IgD-negative memory B cell (primary cell): ENCODE results near the gene PHOX2A. TPM values are rescaled to one million over a fixed set of nuclear protein-coding genes. Genes with fewer than 3 reads are reported as not detected.

Experiments used
- H3K27ac Mint-ChIP-seq, 3 donors: one replicate each; pipeline ENCODE4 v1.8.0; 2020 to 2022; ENCODE audit warnings: mild to moderate bottlenecking in 3 of 3, mixed read lengths in 3 of 3, moderate library complexity in 1 of 3
- H3K27me3 Mint-ChIP-seq: one replicate; pipeline ENCODE4 v1.8.0; 2021; ENCODE audit warnings: mixed read lengths
- H3K36me3 Mint-ChIP-seq: one replicate; pipeline ENCODE4 v1.8.0; 2020; ENCODE audit warnings: mild to moderate bottlenecking, mixed read lengths
- H3K4me1 Mint-ChIP-seq, 3 donors: one replicate each; pipeline ENCODE4 v1.8.0; 2020 to 2022; ENCODE audit warnings: mixed read lengths in 3 of 3, mild to moderate bottlenecking in 1 of 3
- H3K4me3 Mint-ChIP-seq, 4 donors: one replicate each; pipeline ENCODE4 v1.8.0; 2020 to 2022; ENCODE audit warnings: mild to moderate bottlenecking in 4 of 4, mixed read lengths in 4 of 4, moderate library complexity in 3 of 4
- H3K9me3 Mint-ChIP-seq, 3 donors: one replicate each; pipeline ENCODE4 v1.8.0; 2020 to 2021; ENCODE audit warnings: mixed read lengths in 3 of 3, mild to moderate bottlenecking in 1 of 3
- polyA plus RNA-seq: library from polyadenylated mRNA; unstranded; fragments of 300-500 nt; fragmentation: Illumina TruSeq; gene quantifications from one replicate; pipeline ENCODE4 v1.2.3, GENCODE V29; 2021

PHOX2A gene
- polyA plus RNA-seq, 1 donor from 2014 or later: not detected

- Mint-ChIP-seq H3K27me3 (peaks cover 46% of the 10 kb centered on the region), H3K4me1 (peaks cover 9 to 19% (median 17%) of the 10 kb centered on the region in 3 donors), H3K27ac (no peak overlapping the region), H3K36me3 (peaks cover 3% of the 10 kb centered on the region), H3K9me3 (peaks cover 0 to 3% (median 0%) of the 10 kb centered on the region in 3 donors), H3K4me3 (peak overlapping the region in 2 of 4 donors; percentile 34 to 68)
Observed at GRCh38 chr11:72241291-72241781, 2.6 kb downstream of the PHOX2A start.

GRCh38 chr11:72240461-72241290 is 3.3 kb downstream of the PHOX2A start:
- H3K27ac Mint-ChIP-seq: peak overlapping the region in 1 of 3 donors; percentile 84

GRCh38 chr11:72239849-72240460 is 4.0 kb downstream of the PHOX2A start:
- Mint-ChIP-seq H3K27ac (peak overlapping the region in 1 of 3 donors; percentile 84), H3K9me3 (peaks cover 0 to 3% (median 0%) of the 10 kb centered on the region in 3 donors), H3K36me3 (peaks cover 3% of the 10 kb centered on the region), H3K4me1 (peaks cover 9 to 19% (median 17%) of the 10 kb centered on the region in 3 donors), H3K4me3 (peak overlapping the region; percentile 60 to 93 (median 84)), H3K27me3 (peaks cover 46% of the 10 kb centered on the region)

More at GRCh38 chr11:72240461-72241290, 3.3 kb downstream of the PHOX2A start:
- peaks cover 9 to 19% (median 17%) of the 10 kb centered on the region in 3 donors for H3K4me1 Mint-ChIP-seq
- peaks cover 46% of the 10 kb centered on the region for H3K27me3 Mint-ChIP-seq
- H3K9me3 Mint-ChIP-seq: peaks cover 0 to 3% (median 0%) of the 10 kb centered on the region in 3 donors
- H3K36me3 Mint-ChIP-seq: peaks cover 3% of the 10 kb centered on the region
- peak overlapping the region; percentile 60 to 93 (median 84) for H3K4me3 Mint-ChIP-seq

- no peak overlapping the region for H3K27ac Mint-ChIP-seq
- peak overlapping the region; percentile 6 to 86 (median 59) for H3K4me3 Mint-ChIP-seq
- peaks cover 40% of the 10 kb centered on the region for H3K27me3 Mint-ChIP-seq
- peaks cover 9 to 15% (median 12%) of the 10 kb centered on the region in 3 donors for H3K4me1 Mint-ChIP-seq
- no peaks in the 10 kb centered on the region for H3K36me3 Mint-ChIP-seq
- peaks cover 0 to 3% (median 0%) of the 10 kb centered on the region in 3 donors for H3K9me3 Mint-ChIP-seq
Observed at GRCh38 chr11:72239313-72239848, 4.6 kb downstream of the PHOX2A start.

GRCh38 chr11:72238492-72239312 is 5.3 kb downstream of the PHOX2A start:
- peaks cover 9 to 16% (median 12%) of the 10 kb centered on the region in 3 donors for H3K4me1 Mint-ChIP-seq
- peak overlapping the region in 3 of 4 donors; percentile 23 to 77 (median 70) for H3K4me3 Mint-ChIP-seq
- H3K27me3 Mint-ChIP-seq: peaks cover 39% of the 10 kb centered on the region
- H3K27ac Mint-ChIP-seq: no peak overlapping the region
- peaks cover 0 to 3% (median 0%) of the 10 kb centered on the region in 3 donors for H3K9me3 Mint-ChIP-seq
- H3K36me3 Mint-ChIP-seq: no peaks in the 10 kb centered on the region

- peaks cover 9 to 14% (median 13%) of the 10 kb centered on the region in 3 donors for H3K4me1 Mint-ChIP-seq
- H3K9me3 Mint-ChIP-seq: peaks cover 0 to 3% (median 0%) of the 10 kb centered on the region in 3 donors
- no peak overlapping the region for H3K27ac Mint-ChIP-seq
- H3K27me3 Mint-ChIP-seq: peaks cover 33% of the 10 kb centered on the region
- H3K36me3 Mint-ChIP-seq: no peaks in the 10 kb centered on the region
- no peak overlapping the region for H3K4me3 Mint-ChIP-seq
Observed at GRCh38 chr11:72238040-72238450, 5.9 kb downstream of the PHOX2A start.

GRCh38 chr11:72237112-72237931 is 6.7 kb downstream of the PHOX2A start:
- H3K36me3 Mint-ChIP-seq: no peaks in the 10 kb centered on the region
- peaks cover 0 to 3% (median 0%) of the 10 kb centered on the region in 3 donors for H3K9me3 Mint-ChIP-seq
- H3K27ac Mint-ChIP-seq: peak overlapping the region in 2 of 3 donors; percentile 53 to 73
- H3K4me1 Mint-ChIP-seq: peaks cover 9 to 14% (median 13%) of the 10 kb centered on the region in 3 donors
- peak overlapping the region in 1 of 4 donors; percentile 21 for H3K4me3 Mint-ChIP-seq
- peaks cover 27% of the 10 kb centered on the region for H3K27me3 Mint-ChIP-seq

GRCh38 chr11:72236774-72237111 is 7.2 kb downstream of the PHOX2A start:
- Mint-ChIP-seq H3K4me3 (no peak overlapping the region), H3K36me3 (no peaks in the 10 kb centered on the region), H3K9me3 (no peaks in the 10 kb centered on the region), H3K4me1 (peaks cover 9 to 12% (median 11%) of the 10 kb centered on the region in 3 donors), H3K27ac (peak overlapping the region; percentile 53 to 73 (median 69)), H3K27me3 (peaks cover 21% of the 10 kb centered on the region)

GRCh38 chr11:72236083-72236697 is 7.8 kb downstream of the PHOX2A start:
- Mint-ChIP-seq H3K36me3 (peaks cover 1% of the 10 kb centered on the region), H3K9me3 (no peaks in the 10 kb centered on the region), H3K4me1 (peaks cover 9 to 12% (median 11%) of the 10 kb centered on the region in 3 donors), H3K27me3 (peaks cover 19% of the 10 kb centered on the region), H3K4me3 (no peak overlapping the region), H3K27ac (peak overlapping the region in 2 of 3 donors; percentile 69 to 73)

- Mint-ChIP-seq H3K27ac (no peak overlapping the region), H3K36me3 (peaks cover 2% of the 10 kb centered on the region), H3K9me3 (no peaks in the 10 kb centered on the region), H3K4me1 (peaks cover 7 to 8% (median 7%) of the 10 kb centered on the region in 3 donors), H3K27me3 (peaks cover 12% of the 10 kb centered on the region), H3K4me3 (no peak overlapping the region)
Observed at GRCh38 chr11:72235351-72236057, 8.5 kb downstream of the PHOX2A start.

GRCh38 chr11:72234920-72235319 is 9.1 kb downstream of the PHOX2A start:
- Mint-ChIP-seq H3K4me3 (no peak overlapping the region), H3K27ac (peak overlapping the region in 2 of 3 donors; percentile 74 to 87), H3K27me3 (peaks cover 8% of the 10 kb centered on the region), H3K4me1 (peaks cover 4 to 5% (median 4%) of the 10 kb centered on the region in 3 donors), H3K36me3 (peaks cover 2% of the 10 kb centered on the region), H3K9me3 (no peaks in the 10 kb centered on the region)

GRCh38 chr11:72234514-72234830 is 9.5 kb downstream of the PHOX2A start:
- H3K4me3 Mint-ChIP-seq: no peak overlapping the region
- peaks cover 7% of the 10 kb centered on the region for H3K27me3 Mint-ChIP-seq
- peak overlapping the region; percentile 74 to 87 (median 85) for H3K27ac Mint-ChIP-seq
- peaks cover 2% of the 10 kb centered on the region for H3K36me3 Mint-ChIP-seq
- no peaks in the 10 kb centered on the region for H3K9me3 Mint-ChIP-seq
- H3K4me1 Mint-ChIP-seq: peaks cover 4 to 5% (median 4%) of the 10 kb centered on the region in 3 donors
